ENCODE results near the gene SERAC1. TPM values are rescaled to one million over a fixed set of nuclear protein-coding genes. Genes with fewer than 3 reads are reported as not detected.

Gene SERAC1
- polyA plus RNA-seq, 1 experiment = 6.1 TPM

- Histone ChIP-seq H3K4me3 (ENCODE audit: low read depth, low read length) (no peak overlapping the region), H3K27me3 (ENCODE audit: control insufficient read depth, insufficient read depth, low read length) (no peaks in the 10 kb centered on the region), H3K36me3 (ENCODE audit: control insufficient read depth, insufficient read depth, low read length) (peaks cover 30% of the 10 kb centered on the region)
- ChIA-PET CTCF (interaction anchor here (0.8 to 4.8 kb wide), 5 partner anchors 11 to 55 kb away, joined by 3 to 23 read pairs (median 3); no protein-coding TSS in a partner anchor), POLR2A (no interaction called here)
- peak; percentile 68 for DNase-seq (ENCODE audit: low read depth)
- TF ChIP-seq CTCF (IDR thresholded peaks at IDR 0.05; ENCODE audit: insufficient read depth, low read depth, low read length) = no peak
These were observed 107.4 kb downstream of the SERAC1 start for GRCh38 chr6:158060455-158061360.

Other genes with a start within 250 kb of the SERAC1 start
- 24.3 and 29.9 TPM in 2 replicates for gene SYNJ2, start 186.4 kb downstream of the SERAC1 start, polyA plus RNA-seq (2011; rRNA removed)
- gene GTF2H5, start 88 bp upstream of the SERAC1 start, polyA plus RNA-seq (2011; rRNA removed) = 4.9 and 15.4 TPM in 2 replicates
- gene TULP4, start 144.2 kb upstream of the SERAC1 start, polyA plus RNA-seq (2011; rRNA removed) = 8.0 and 8.4 TPM in 2 replicates